Liver (tissue), 3 donors: Measurements from ENCODE around the gene LY6G6C.

ENCODE experiments used
- ATF3 ChIP-seq: IDR thresholded peaks from 2 replicates; pipeline ENCODE4 v1.6.1; 2016; ENCODE audit warnings: antibody characterized with exemption
- CTCF ChIP-seq: fragments of 150-350 bp; IDR thresholded peaks from 2 replicates; pipeline ENCODE4 v1.5.1; 2017; ENCODE audit warnings: improper control_type of control experiment, low read depth, low read length; ENCODE audit not compliant: missing input control
- FOXA1 ChIP-seq: IDR thresholded peaks from 2 replicates; pipeline ENCODE4 v1.6.1; 2016; ENCODE audit warnings: antibody characterized with exemption
- HNF4G ChIP-seq: IDR thresholded peaks from 2 replicates; pipeline ENCODE4 v1.6.1; 2016; ENCODE audit warnings: antibody characterized with exemption
- JUND ChIP-seq, 2 donors: IDR thresholded peaks; 2 replicates each; pipeline ENCODE4 v1.6.1; 2016; ENCODE audit warnings: antibody characterized with exemption in 2 of 2
- MAX ChIP-seq: IDR thresholded peaks from 2 replicates; pipeline ENCODE4 v1.6.1; 2016; ENCODE audit warnings: antibody characterized with exemption
- RAD21 ChIP-seq, 2 donors: IDR thresholded peaks; 2 replicates each; pipeline ENCODE4 v1.6.1; 2016; ENCODE audit warnings: antibody characterized with exemption in 2 of 2, mild to moderate bottlenecking in 2 of 2
- REST ChIP-seq: IDR thresholded peaks from 2 replicates; pipeline ENCODE4 v1.6.1; 2016; ENCODE audit warnings: antibody characterized with exemption, mild to moderate bottlenecking
- SP1 ChIP-seq: IDR thresholded peaks from 2 replicates; pipeline ENCODE4 v1.6.1; 2018; ENCODE audit warnings: antibody characterized with exemption, mild to moderate bottlenecking
- TAF1 ChIP-seq: conservative IDR thresholded peaks from 2 replicates; pipeline ENCODE4 v1.6.1; 2016; ENCODE audit warnings: antibody characterized with exemption, mild to moderate bottlenecking
- YY1 ChIP-seq: IDR thresholded peaks from 2 replicates; pipeline ENCODE4 v1.6.1; 2016; ENCODE audit warnings: antibody characterized with exemption, mild to moderate bottlenecking
- ZBTB33 ChIP-seq: IDR thresholded peaks from 2 replicates; pipeline ENCODE4 v1.6.1; 2016; ENCODE audit warnings: antibody characterized with exemption
- donor health status: healthy.
- donor health status: healthy.

GRCh38 chr6:31715022-31715958, 6.3 kb downstream of the LY6G6C start, which contains the start of gene LY6G6D:
- no peak for TF ChIP-seq CTCF
- no peak for TF ChIP-seq ZBTB33
- TF ChIP-seq HNF4G: no peak
- TF ChIP-seq SP1: no peak
- no peak for TF ChIP-seq REST
- no peak for TF ChIP-seq RAD21 (IDR thresholded peaks at IDR 0.05)
- TF ChIP-seq ATF3: no peak
- no peak for TF ChIP-seq YY1
- no peak for TF ChIP-seq MAX
- TF ChIP-seq TAF1: no peak
- TF ChIP-seq JUND (IDR thresholded peaks at IDR 0.05): no peak
- no peak for TF ChIP-seq FOXA1
